ENCODE results near the gene PRICKLE4.

DNA sequence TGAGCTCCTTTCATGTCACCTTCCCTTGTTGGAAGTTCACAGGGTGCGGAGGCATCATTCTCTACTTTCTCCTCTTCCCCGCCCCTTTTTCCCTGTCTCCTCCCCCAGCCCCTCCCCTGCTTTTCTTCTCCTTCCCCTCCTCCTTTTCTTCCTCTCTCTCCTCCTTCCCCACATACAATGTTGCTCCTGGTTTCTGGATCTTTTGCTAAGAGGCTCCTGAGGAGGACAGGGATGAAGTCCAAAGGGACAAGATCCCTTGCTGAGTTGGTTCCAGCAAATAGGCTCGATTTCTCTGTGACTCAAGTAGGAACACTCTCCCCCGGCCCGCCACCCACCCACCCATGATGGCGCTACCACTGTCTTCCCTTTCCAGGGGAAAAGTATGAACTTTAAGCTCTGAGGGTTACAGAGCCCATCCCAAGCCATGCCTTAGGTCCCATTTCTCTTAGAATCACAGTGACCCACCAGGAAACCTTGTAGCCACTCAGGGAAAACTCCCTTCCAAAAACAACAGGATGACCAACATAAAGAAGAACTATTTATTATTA, 44.3 kb upstream of the PRICKLE4 start:
- TF ChIP-seq, protein P1, sequence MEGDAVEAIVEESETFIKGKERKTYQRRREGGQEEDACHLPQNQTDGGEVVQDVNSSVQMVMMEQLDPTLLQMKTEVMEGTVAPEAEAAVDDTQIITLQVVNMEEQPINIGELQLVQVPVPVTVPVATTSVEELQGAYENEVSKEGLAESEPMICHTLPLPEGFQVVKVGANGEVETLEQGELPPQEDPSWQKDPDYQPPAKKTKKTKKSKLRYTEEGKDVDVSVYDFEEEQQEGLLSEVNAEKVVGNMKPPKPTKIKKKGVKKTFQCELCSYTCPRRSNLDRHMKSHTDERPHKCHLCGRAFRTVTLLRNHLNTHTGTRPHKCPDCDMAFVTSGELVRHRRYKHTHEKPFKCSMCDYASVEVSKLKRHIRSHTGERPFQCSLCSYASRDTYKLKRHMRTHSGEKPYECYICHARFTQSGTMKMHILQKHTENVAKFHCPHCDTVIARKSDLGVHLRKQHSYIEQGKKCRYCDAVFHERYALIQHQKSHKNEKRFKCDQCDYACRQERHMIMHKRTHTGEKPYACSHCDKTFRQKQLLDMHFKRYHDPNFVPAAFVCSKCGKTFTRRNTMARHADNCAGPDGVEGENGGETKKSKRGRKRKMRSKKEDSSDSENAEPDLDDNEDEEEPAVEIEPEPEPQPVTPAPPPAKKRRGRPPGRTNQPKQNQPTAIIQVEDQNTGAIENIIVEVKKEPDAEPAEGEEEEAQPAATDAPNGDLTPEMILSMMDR (IDR thresholded peaks at IDR 0.05) = no peak
- no peak for TF ChIP-seq EZH2 (IDR thresholded peaks at IDR 0.05; ENCODE audit: borderline replicate concordance, insufficient read depth, low read depth, low read length, poor library complexity, severe bottlenecking)

Data from B cell (primary cell).